T-helper 1 cell (primary cell): ENCODE results near the gene SCN9A.

Source experiments
- DNase-seq, 5 donors: peaks; one replicate each; pipeline ENCODE4 v3.0.0-alpha.2; 2012 to 2020

SCN9A gene

GRCh38 chr2:166167449-166167848 is 208.3 kb downstream of the SCN9A start:
- no peak for DNase-seq

GRCh38 chr2:166163775-166164174 is 212.0 kb downstream of the SCN9A start:
- no peak for DNase-seq

- DNase-seq: no peak
Measured at GRCh38 chr2:166158546-166158945, 217.2 kb downstream of the SCN9A start.

- no peak for DNase-seq
Measured at GRCh38 chr2:166157578-166157977, 218.2 kb downstream of the SCN9A start.

GRCh38 chr2:166156985-166157490 is 218.7 kb downstream of the SCN9A start:
- no peak for DNase-seq

- DNase-seq: no peak
Measured at GRCh38 chr2:166155589-166155988, 220.2 kb downstream of the SCN9A start.

- no peak for DNase-seq
Measured at GRCh38 chr2:166154685-166155338, 220.9 kb downstream of the SCN9A start.

GRCh38 chr2:166152064-166152463 is 223.7 kb downstream of the SCN9A start:
- DNase-seq: no peak

- DNase-seq: no peak
Measured at GRCh38 chr2:166148500-166149400, 227.0 kb downstream of the SCN9A start.

- DNase-seq: no peak
Measured at GRCh38 chr2:166147883-166148282, 227.9 kb downstream of the SCN9A start.
